GM12865 (cell line): Measurements from ENCODE around the gene SOX6.

Experiments
- DNase-seq: peaks from one replicate; pipeline ENCODE4 v3.0.0; 2010; ENCODE audit warnings: low read depth
- H3K4me3 ChIP-seq: 2 replicates; pipeline ENCODE4 v1.5.1; 2011; ENCODE audit warnings: mild to moderate bottlenecking, low read depth, low read length, control low read depth
- TF ChIP-seq, protein P1 (sequence below): IDR thresholded peaks from 2 replicates; pipeline ENCODE4 v1.5.1; 2011; ENCODE audit warnings: low read length, control low read depth, low read depth, inconsistent platforms; ENCODE audit not compliant: insufficient read depth; ENCODE audit errors: missing control alignments

The SOX6 gene

DNA sequence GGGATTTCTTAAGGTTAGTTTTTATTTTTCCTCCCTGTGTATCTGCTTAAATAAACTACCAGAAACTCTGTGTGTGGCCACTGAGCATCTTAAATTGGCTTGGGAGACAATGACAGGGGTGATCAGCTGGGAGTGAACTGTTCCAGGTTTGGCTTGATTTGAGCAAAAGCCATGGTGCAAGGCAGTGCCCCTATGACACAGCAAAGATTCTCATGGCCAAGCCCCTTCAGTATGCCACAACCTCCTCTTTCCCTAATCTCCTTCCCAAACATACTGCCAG, 370.5 kb downstream of the SOX6 start:
- TF ChIP-seq, protein P1, sequence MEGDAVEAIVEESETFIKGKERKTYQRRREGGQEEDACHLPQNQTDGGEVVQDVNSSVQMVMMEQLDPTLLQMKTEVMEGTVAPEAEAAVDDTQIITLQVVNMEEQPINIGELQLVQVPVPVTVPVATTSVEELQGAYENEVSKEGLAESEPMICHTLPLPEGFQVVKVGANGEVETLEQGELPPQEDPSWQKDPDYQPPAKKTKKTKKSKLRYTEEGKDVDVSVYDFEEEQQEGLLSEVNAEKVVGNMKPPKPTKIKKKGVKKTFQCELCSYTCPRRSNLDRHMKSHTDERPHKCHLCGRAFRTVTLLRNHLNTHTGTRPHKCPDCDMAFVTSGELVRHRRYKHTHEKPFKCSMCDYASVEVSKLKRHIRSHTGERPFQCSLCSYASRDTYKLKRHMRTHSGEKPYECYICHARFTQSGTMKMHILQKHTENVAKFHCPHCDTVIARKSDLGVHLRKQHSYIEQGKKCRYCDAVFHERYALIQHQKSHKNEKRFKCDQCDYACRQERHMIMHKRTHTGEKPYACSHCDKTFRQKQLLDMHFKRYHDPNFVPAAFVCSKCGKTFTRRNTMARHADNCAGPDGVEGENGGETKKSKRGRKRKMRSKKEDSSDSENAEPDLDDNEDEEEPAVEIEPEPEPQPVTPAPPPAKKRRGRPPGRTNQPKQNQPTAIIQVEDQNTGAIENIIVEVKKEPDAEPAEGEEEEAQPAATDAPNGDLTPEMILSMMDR, result no peak
- DNase-seq, result no peak
- H3K4me3 ChIP-seq, result no peak overlapping the region

DNA sequence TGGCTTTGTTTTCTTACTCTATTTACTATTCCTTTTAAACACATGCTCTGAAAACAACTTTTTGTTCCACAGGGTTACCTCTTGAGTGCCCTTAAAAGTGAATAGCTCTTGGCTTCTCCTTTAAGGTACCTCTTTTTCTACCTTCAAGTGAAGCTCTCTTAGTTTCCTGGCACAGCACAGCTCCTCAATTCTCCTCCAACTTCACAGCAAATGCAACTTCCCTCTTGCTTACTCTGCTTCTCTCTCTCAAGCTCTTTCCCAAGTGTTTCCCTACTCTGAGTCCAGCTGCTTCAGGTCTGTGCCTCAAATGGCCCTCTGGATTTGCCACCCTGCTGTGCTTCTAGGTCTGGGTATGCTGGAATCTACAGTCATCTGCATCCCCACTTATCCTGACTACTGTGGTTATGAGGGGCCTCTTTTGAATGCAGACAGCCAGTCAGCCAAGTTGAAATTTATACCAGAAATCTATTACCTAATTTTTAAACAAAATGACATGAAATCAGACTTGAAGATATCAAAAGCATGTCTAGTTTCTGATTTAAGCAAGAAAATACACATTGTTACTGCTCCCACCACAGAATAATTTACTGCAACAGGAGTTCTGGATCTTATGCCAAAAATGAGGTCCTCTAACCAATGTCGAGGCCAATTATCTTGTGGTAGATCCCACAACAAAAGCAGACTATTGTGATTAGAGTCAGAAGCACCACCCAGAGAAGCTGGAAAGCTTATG, 371.1 kb downstream of the SOX6 start:
- no peak for DNase-seq
- H3K4me3 ChIP-seq, result no peak overlapping the region
- TF ChIP-seq, protein P1, result no peak

DNA sequence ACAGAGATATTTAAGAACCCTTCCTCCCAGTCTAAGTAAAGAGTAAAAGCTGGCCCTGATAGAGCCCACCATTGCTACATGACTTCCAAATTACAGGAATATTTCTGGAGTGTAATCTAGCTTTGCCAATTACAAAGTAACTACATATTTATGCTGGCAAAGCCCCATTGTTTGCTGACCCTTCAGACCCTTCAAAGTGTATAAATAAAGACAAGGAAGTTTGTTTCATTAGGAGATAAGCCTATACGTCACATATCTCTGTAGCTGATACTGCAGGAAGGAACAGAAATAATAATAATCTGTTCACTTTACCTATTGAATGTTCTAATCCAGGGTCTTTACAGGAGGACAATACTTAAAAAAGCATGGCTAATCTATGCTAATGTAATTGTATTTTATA, 375.1 kb downstream of the SOX6 start:
- DNase-seq, result no peak
- H3K4me3 ChIP-seq, result no peak overlapping the region
- TF ChIP-seq, protein P1, result no peak

DNA sequence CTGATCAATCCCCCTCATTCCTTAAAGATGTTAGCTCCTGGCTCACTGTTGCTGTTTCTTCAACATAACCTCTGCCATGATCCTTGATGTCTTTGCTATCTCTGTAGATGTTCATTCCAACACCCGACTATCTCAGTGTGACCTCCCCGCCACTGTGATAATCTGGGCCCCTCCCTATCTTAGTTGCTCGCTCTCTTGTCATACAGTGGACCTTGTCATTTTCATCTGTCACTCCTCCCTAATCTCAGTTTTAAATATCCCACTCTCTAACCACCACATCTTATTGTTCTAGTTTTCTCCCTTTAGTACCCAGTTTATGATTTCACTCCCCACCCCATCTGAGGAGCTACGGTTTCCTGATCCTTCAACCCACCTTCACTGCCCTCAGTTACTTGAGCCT, 379.2 kb downstream of the SOX6 start:
- TF ChIP-seq, protein P1, result no peak
- H3K4me3 ChIP-seq, result no peak overlapping the region
- no peak for DNase-seq

DNA sequence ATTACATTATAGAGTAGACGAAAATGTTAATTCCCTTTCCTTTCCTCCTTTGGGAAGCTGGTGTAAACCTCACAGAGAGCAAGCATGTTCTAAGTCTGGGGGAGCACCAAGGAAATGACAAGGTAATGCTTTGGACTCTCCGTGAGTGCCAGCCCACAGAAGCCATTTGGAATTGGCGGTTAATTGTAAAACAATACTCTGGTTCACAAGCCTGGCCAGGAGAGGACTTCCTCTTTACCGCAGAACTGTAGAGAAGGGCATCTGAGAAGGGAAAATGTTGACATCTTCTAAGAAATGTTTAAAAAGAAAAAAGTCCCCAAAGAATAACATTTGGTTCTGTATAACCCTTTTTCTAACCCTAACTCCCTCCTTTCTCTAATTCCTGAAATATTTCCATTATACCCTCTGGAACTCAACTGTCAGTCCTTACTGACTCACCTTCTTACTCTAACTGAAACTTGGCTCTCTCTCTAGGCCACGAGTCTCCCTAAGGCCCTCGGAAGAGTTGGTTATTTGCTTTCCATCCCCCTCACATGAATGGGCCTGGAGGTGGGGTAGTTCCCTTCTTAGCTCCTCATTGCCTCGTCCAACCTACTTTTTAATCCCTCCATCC, 379.8 kb downstream of the SOX6 start:
- TF ChIP-seq, protein P1, result no peak
- H3K4me3 ChIP-seq, result no peak overlapping the region
- DNase-seq, result no peak

DNA sequence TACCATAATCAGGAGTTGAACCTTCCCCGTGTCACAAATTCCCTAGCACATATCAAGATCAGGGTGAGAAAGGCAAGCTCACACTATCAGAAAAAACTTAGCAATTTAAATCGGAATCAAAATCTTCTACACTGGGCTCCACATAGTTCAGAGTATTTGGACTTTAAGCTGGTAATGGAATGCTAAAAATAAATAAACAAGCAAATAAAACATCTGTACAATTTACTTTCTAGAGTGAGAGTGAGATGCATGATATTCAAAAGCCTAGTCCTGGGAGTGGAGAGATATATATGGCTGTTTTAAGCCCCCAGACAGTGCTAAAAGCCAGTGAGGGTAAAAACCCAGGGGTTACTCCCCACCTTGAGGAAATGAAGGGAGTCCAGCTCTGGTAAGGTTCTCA, 380.6 kb downstream of the SOX6 start:
- DNase-seq, result no peak
- no peak overlapping the region for H3K4me3 ChIP-seq
- TF ChIP-seq, protein P1, result no peak

DNA sequence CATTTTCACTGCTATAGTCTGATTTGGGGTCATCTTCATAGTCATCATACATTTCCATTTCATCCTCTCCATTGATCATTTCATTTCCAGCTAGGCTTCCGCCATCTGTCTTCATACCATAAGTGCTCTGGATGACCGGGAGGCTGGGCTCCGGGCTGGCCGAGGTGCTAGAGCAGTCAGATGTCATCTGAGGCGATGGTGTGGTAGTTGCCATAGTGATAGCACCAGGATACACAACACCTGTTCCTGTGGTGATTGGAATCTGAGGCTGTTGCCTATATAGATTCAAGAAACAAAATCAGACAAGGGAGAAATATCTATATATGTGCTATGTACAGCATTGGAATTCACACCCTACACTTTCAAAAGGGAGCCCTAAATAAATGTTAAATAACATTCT, 383.5 kb downstream of the SOX6 start:
- TF ChIP-seq, protein P1, result no peak
- no peak overlapping the region for H3K4me3 ChIP-seq
- no peak for DNase-seq
